A549 (cell line): ENCODE measurements around the gene APBB2.

ENCODE experiments used
- CEBPB ChIP-seq, 2 experiments: fragments of >200 bp in 1 of 2; sonication (Bioruptor Twin) in 1 of 2; formaldehyde crosslinking in 1 of 2; IDR thresholded peaks; 2 replicates each; pipeline ENCODE4 v1.6.1; 2012 to 2016
- EP300 ChIP-seq, 2 experiments: fragments of >200 bp; sonication (Bioruptor Twin); formaldehyde crosslinking; IDR thresholded peaks; 2 replicates in 1 of 2; 3 replicates in 1 of 2; pipeline ENCODE4 v1.6.1; 2016 to 2017
- FOXS1 ChIP-seq: fragments of 250-450 bp; sonication (Bioruptor Pico); IDR thresholded peaks from 2 replicates; pipeline ENCODE4 v1.5.0; 2020; ENCODE audit warnings: mild to moderate bottlenecking, moderate library complexity
- KDM5A ChIP-seq: fragments of 200-600 bp; sonication (generic); IDR thresholded peaks from 2 replicates; pipeline ENCODE4 v1.6.1; 2016; ENCODE audit warnings: antibody characterized with exemption, mild to moderate bottlenecking
- MAFK ChIP-seq: fragments of 450-650 bp; IDR thresholded peaks from 2 replicates; pipeline ENCODE4 v1.6.1; 2014; ENCODE audit not compliant: partially characterized antibody
- MYC ChIP-seq: IDR thresholded peaks from 2 replicates; pipeline ENCODE4 v1.6.1; 2012; ENCODE audit warnings: mild to moderate bottlenecking, inconsistent platforms, low read length, improper control_type of control experiment, borderline replicate concordance
- NR3C1 ChIP-seq: fragments of >200 bp; sonication (Bioruptor Twin); formaldehyde crosslinking; IDR thresholded peaks from 3 replicates; pipeline ENCODE4 v1.6.1; 2017
- RFX5 ChIP-seq: fragments of 450-650 bp; IDR thresholded peaks from 2 replicates; pipeline ENCODE4 v1.7.1; 2014; ENCODE audit warnings: antibody characterized with exemption, mild to moderate bottlenecking, moderate library complexity
- ZFP36 ChIP-seq: fragments of 450-650 bp; IDR thresholded peaks from 2 replicates; pipeline ENCODE4 v1.6.1; 2014; ENCODE audit warnings: borderline replicate concordance; ENCODE audit not compliant: partially characterized antibody
- ZNF302 ChIP-seq: fragments of 250-450 bp; sonication (Bioruptor Pico); IDR thresholded peaks from 2 replicates; pipeline ENCODE4 v1.9.0; 2021; ENCODE audit warnings: inconsistent platforms, mild to moderate bottlenecking, moderate library complexity
- ZSCAN20 ChIP-seq: fragments of 250-450 bp; sonication (Bioruptor Pico); IDR thresholded peaks from 2 replicates; pipeline ENCODE4 v1.8.0; 2022; ENCODE audit warnings: mild to moderate bottlenecking, moderate library complexity
- TF ChIP-seq, protein P1 (sequence below): fragments of >200 bp; sonication (Bioruptor Twin); formaldehyde crosslinking; IDR thresholded peaks from 3 replicates; pipeline ENCODE4 v1.5.1; 2016
- TF ChIP-seq, protein P2 (sequence below): fragments of 450-650 bp; IDR thresholded peaks from 2 replicates; pipeline ENCODE4 v1.6.1; 2014; ENCODE audit warnings: antibody characterized with exemption

GRCh38 chr4:40990236-40990898 is 224.0 kb downstream of the APBB2 start:
- peak; percentile 43 to 54; a peak in 2 of 5 replicates for TF ChIP-seq EP300 (IDR thresholded peaks at IDR 0.05)
- TF ChIP-seq MYC: no peak
- peak; percentile 8 for TF ChIP-seq MAFK
- TF ChIP-seq, protein P1, sequence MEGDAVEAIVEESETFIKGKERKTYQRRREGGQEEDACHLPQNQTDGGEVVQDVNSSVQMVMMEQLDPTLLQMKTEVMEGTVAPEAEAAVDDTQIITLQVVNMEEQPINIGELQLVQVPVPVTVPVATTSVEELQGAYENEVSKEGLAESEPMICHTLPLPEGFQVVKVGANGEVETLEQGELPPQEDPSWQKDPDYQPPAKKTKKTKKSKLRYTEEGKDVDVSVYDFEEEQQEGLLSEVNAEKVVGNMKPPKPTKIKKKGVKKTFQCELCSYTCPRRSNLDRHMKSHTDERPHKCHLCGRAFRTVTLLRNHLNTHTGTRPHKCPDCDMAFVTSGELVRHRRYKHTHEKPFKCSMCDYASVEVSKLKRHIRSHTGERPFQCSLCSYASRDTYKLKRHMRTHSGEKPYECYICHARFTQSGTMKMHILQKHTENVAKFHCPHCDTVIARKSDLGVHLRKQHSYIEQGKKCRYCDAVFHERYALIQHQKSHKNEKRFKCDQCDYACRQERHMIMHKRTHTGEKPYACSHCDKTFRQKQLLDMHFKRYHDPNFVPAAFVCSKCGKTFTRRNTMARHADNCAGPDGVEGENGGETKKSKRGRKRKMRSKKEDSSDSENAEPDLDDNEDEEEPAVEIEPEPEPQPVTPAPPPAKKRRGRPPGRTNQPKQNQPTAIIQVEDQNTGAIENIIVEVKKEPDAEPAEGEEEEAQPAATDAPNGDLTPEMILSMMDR: no peak
- TF ChIP-seq FOXS1 (CRISPR knock-in tag): no peak
- no peak for TF ChIP-seq RFX5
- TF ChIP-seq KDM5A: no peak
- no peak for TF ChIP-seq ZNF302 (CRISPR knock-in tag)
- TF ChIP-seq CEBPB (IDR thresholded peaks at IDR 0.05): peak in 1 of 2 experiments; percentile 38; a peak in 2 of 4 replicates
- no peak for TF ChIP-seq ZSCAN20
- TF ChIP-seq ZFP36: no peak
- TF ChIP-seq, protein P2, sequence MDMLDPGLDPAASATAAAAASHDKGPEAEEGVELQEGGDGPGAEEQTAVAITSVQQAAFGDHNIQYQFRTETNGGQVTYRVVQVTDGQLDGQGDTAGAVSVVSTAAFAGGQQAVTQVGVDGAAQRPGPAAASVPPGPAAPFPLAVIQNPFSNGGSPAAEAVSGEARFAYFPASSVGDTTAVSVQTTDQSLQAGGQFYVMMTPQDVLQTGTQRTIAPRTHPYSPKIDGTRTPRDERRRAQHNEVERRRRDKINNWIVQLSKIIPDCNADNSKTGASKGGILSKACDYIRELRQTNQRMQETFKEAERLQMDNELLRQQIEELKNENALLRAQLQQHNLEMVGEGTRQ: no peak
- no peak for TF ChIP-seq NR3C1
